Smooth muscle cell (in vitro differentiated cells): ENCODE measurements around the gene GALNT16. TPM values are rescaled to one million over a fixed set of nuclear protein-coding genes. Genes with fewer than 3 reads are reported as not detected.
A peak's percentile ranks its signal among the peaks of the same experiment; 100 is the strongest.

Source experiments
- DNase-seq: peaks from one replicate; lab custom pipeline; 2025; ENCODE audit not compliant: unreplicated experiment; lab: John Stamatoyannopoulos, UW
- H2AFZ ChIP-seq: fragments of 200-600 bp; sonication (generic); 2 replicates; pipeline ENCODE4 v1.6.0; 2016; ENCODE audit warnings: antibody characterized with exemption, low read depth, mild to moderate bottlenecking
- H3F3A ChIP-seq: fragments of 200-600 bp; sonication (generic); 2 replicates; pipeline ENCODE4 v1.6.0; 2017; ENCODE audit warnings: antibody characterized with exemption, low read depth
- H3K27ac ChIP-seq: fragments of 200-600 bp; sonication (generic); 2 replicates; pipeline ENCODE4 v1.5.1; 2016; ENCODE audit warnings: low read depth, mild to moderate bottlenecking
- H3K27me3 ChIP-seq: fragments of 200-600 bp; sonication (generic); 2 replicates; pipeline ENCODE4 v1.6.1; 2016; ENCODE audit warnings: low read depth, mild to moderate bottlenecking
- H3K36me3 ChIP-seq: fragments of 200-600 bp; sonication (generic); 2 replicates; pipeline ENCODE4 v1.5.1; 2016; ENCODE audit warnings: low read depth
- H3K4me1 ChIP-seq: fragments of 200-600 bp; sonication (generic); 2 replicates; pipeline ENCODE4 v1.5.1; 2016; ENCODE audit warnings: low read depth
- H3K4me2 ChIP-seq: fragments of 200-600 bp; sonication (generic); 2 replicates; pipeline ENCODE4 v1.6.0; 2016; ENCODE audit warnings: mild to moderate bottlenecking
- H3K4me3 ChIP-seq: fragments of 200-600 bp; sonication (generic); 2 replicates; pipeline ENCODE4 v1.5.1; 2016; ENCODE audit warnings: mild to moderate bottlenecking
- H3K79me2 ChIP-seq: fragments of 200-600 bp; sonication (generic); 2 replicates; pipeline ENCODE4 v1.6.0; 2016; ENCODE audit warnings: low read depth, mild to moderate bottlenecking
- H3K9ac ChIP-seq: fragments of 200-600 bp; sonication (generic); 2 replicates; pipeline ENCODE4 v1.6.0; 2016; ENCODE audit warnings: low read depth
- H3K9me3 ChIP-seq: fragments of 200-600 bp; sonication (generic); replicated peaks from 2 replicates; pipeline ENCODE4 v1.5.1; 2016; ENCODE audit warnings: low read depth
- H4K20me1 ChIP-seq: fragments of 200-600 bp; sonication (generic); 2 replicates; pipeline ENCODE4 v1.6.0; 2016; ENCODE audit warnings: low read depth
- WGBS: methylation state at CpG from one replicate; pipeline ENCODE4 v1.1.7; 2016; ENCODE audit warnings: low lambda C conversion rate; 5-methylcytosine and 5-hydroxymethylcytosine counted together
- polyA plus RNA-seq: library from polyadenylated mRNA; unstranded; fragments of >200 nt; fragmentation: Nextera tagmentation; extraction: Ambion mirVana; gene quantifications from 2 replicates; pipeline ENCODE4 v1.2.1, GENCODE V29; 2016
- total RNA-seq: library from RNA; depleted of rRNA; stranded (reverse); fragments of >200 nt; gene quantifications from 2 replicates; pipeline ENCODE4 v1.2.3, GENCODE V29; 2014
- TF ChIP-seq, protein P1 (sequence below): fragments of 200-600 bp; sonication (generic); IDR thresholded peaks from 2 replicates; pipeline ENCODE4 v1.5.1; 2017; ENCODE audit warnings: borderline replicate concordance, mild to moderate bottlenecking, antibody characterized with exemption; ENCODE audit not compliant: insufficient read depth, poor library complexity, severe bottlenecking

The GALNT16 gene
- total and polyA plus RNA-seq, 2 experiments from 2014 or later: 0.54 to 4.7 TPM

GRCh38 chr14:69342928-69343525, 83.1 kb downstream of the GALNT16 start:
- TF ChIP-seq, protein P1, sequence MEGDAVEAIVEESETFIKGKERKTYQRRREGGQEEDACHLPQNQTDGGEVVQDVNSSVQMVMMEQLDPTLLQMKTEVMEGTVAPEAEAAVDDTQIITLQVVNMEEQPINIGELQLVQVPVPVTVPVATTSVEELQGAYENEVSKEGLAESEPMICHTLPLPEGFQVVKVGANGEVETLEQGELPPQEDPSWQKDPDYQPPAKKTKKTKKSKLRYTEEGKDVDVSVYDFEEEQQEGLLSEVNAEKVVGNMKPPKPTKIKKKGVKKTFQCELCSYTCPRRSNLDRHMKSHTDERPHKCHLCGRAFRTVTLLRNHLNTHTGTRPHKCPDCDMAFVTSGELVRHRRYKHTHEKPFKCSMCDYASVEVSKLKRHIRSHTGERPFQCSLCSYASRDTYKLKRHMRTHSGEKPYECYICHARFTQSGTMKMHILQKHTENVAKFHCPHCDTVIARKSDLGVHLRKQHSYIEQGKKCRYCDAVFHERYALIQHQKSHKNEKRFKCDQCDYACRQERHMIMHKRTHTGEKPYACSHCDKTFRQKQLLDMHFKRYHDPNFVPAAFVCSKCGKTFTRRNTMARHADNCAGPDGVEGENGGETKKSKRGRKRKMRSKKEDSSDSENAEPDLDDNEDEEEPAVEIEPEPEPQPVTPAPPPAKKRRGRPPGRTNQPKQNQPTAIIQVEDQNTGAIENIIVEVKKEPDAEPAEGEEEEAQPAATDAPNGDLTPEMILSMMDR: no peak
- no peaks in the 10 kb centered on the region for H3K4me1 ChIP-seq
- no peaks in the 10 kb centered on the region for H4K20me1 ChIP-seq
- H3K4me2 ChIP-seq: no peak overlapping the region
- H3K9ac ChIP-seq: no peak overlapping the region
- no peaks in the 10 kb centered on the region for H3K79me2 ChIP-seq
- H3F3A ChIP-seq: no peaks in the 10 kb centered on the region
- no peaks in the 10 kb centered on the region for H3K9me3 ChIP-seq
- no peak overlapping the region for H3K27ac ChIP-seq
- no peak for DNase-seq
- no peak overlapping the region for H3K4me3 ChIP-seq
- peaks cover 7% of the 10 kb centered on the region for H3K27me3 ChIP-seq
- H3K36me3 ChIP-seq: no peaks in the 10 kb centered on the region
- H2AFZ ChIP-seq: no peak overlapping the region
- 91% methylated on average over 8 of the region's 8 CpGs for WGBS

GRCh38 chr14:69344171-69344570, 84.2 kb downstream of the GALNT16 start:
- TF ChIP-seq, protein P1: no peak
- H2AFZ ChIP-seq: no peak overlapping the region

GRCh38 chr14:69345402-69345801, 85.4 kb downstream of the GALNT16 start:
- Histone ChIP-seq H3K9ac (no peak overlapping the region), H3K4me2 (no peak overlapping the region), H3K9me3 (no peaks in the 10 kb centered on the region), H3K4me3 (no peak overlapping the region), H3K27ac (no peak overlapping the region), H3K79me2 (no peaks in the 10 kb centered on the region), H4K20me1 (no peaks in the 10 kb centered on the region), H3F3A (no peaks in the 10 kb centered on the region), H3K27me3 (peaks cover 7% of the 10 kb centered on the region), H3K36me3 (no peaks in the 10 kb centered on the region), H2AFZ (no peak overlapping the region), H3K4me1 (no peaks in the 10 kb centered on the region)
- no peak for DNase-seq
- TF ChIP-seq, protein P1: no peak
- 45% methylated on average over 4 of the region's 4 CpGs for WGBS

More at GRCh38 chr14:69344171-69344570, 84.2 kb downstream of the GALNT16 start:
- Histone ChIP-seq H3K4me1 (no peaks in the 10 kb centered on the region), H3K27me3 (peaks cover 7% of the 10 kb centered on the region), H3K4me2 (no peak overlapping the region), H3F3A (no peaks in the 10 kb centered on the region), H3K36me3 (no peaks in the 10 kb centered on the region), H3K9ac (no peak overlapping the region), H3K27ac (no peak overlapping the region), H3K79me2 (no peaks in the 10 kb centered on the region), H4K20me1 (no peaks in the 10 kb centered on the region), H3K9me3 (no peaks in the 10 kb centered on the region), H3K4me3 (no peak overlapping the region)
- no peak for DNase-seq
- WGBS: 84% methylated on average over 3 of the region's 3 CpGs

- 20% methylated on average over 9 of the region's 9 CpGs for WGBS
Measured at GRCh38 chr14:69346710-69347109, 86.8 kb downstream of the GALNT16 start.

More at GRCh38 chr14:69346710-69347109, 86.8 kb downstream of the GALNT16 start:
- no peak for DNase-seq
- no peak overlapping the region for H3K4me3 ChIP-seq
- H4K20me1 ChIP-seq: no peaks in the 10 kb centered on the region
- H3K9ac ChIP-seq: no peak overlapping the region
- TF ChIP-seq, protein P1: peak; percentile 60
- no peak overlapping the region for H2AFZ ChIP-seq
- no peaks in the 10 kb centered on the region for H3F3A ChIP-seq
- no peaks in the 10 kb centered on the region for H3K9me3 ChIP-seq
- no peaks in the 10 kb centered on the region for H3K79me2 ChIP-seq
- peaks cover 7% of the 10 kb centered on the region for H3K27me3 ChIP-seq
- H3K27ac ChIP-seq: no peak overlapping the region
- H3K36me3 ChIP-seq: no peaks in the 10 kb centered on the region
- no peaks in the 10 kb centered on the region for H3K4me1 ChIP-seq
- no peak overlapping the region for H3K4me2 ChIP-seq
